ENCODE data around the gene CHIA. TPM values are rescaled to one million over a fixed set of nuclear protein-coding genes. Genes with fewer than 3 reads are reported as not detected.

CHIA gene
- polyA plus RNA-seq, 1 experiment, result not detected

DNA sequence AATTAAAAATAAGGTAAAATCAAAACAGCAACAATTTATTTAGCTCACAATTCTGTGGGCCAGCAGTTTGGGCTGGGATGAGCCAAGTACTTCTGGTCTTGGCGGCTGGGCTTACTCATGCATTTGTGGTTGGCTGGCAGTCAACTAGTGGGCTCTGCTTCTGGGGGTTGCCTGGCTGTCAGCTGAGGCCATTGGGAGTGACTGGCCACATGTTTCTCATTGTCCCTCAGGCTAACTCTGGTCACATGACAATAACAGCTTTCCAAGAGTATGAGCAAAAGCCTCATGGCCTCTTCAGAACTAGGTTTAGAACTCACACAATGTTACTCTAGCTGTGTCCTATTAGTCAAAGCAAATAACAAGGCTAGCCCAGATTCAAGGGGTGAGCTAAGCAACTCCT lies 15.6 kb upstream of the CHIA start:
- Histone ChIP-seq H3K4me3 (ENCODE audit: low read depth, low read length) (no peak overlapping the region), H3K9me3 (ENCODE audit: control insufficient read depth, insufficient read depth, low read length) (peaks cover 5% of the 10 kb centered on the region), H3K27me3 (ENCODE audit: control insufficient read depth, insufficient read depth, low read length) (peaks cover 21% of the 10 kb centered on the region), H3K27ac (ENCODE audit: low read depth, low read length) (no peak overlapping the region)
- no peak for TF ChIP-seq CTCF (IDR thresholded peaks at IDR 0.05; ENCODE audit: low read depth, low read length)
- ChIA-PET CTCF (no interaction called here), POLR2A (no interaction called here)
- DNase-seq (ENCODE audit: low read depth, low spot score), result no peak

- Histone ChIP-seq H3K9me3 (ENCODE audit: control insufficient read depth, insufficient read depth, low read length) (peaks cover 2% of the 10 kb centered on the region), H3K4me3 (ENCODE audit: low read depth, low read length) (no peak overlapping the region), H3K27ac (ENCODE audit: low read depth, low read length) (no peak overlapping the region), H3K27me3 (ENCODE audit: control insufficient read depth, insufficient read depth, low read length) (peaks cover 13% of the 10 kb centered on the region)
- POLR2A ChIA-PET, result no interaction called here
- CTCF ChIA-PET, result no interaction called here
- no peak for DNase-seq (ENCODE audit: low read depth, low spot score)
- no peak for TF ChIP-seq CTCF (IDR thresholded peaks at IDR 0.05; ENCODE audit: low read depth, low read length)
Measured at GRCh38 chr1:111275780-111276433, 14.7 kb upstream of the CHIA start.

DNA sequence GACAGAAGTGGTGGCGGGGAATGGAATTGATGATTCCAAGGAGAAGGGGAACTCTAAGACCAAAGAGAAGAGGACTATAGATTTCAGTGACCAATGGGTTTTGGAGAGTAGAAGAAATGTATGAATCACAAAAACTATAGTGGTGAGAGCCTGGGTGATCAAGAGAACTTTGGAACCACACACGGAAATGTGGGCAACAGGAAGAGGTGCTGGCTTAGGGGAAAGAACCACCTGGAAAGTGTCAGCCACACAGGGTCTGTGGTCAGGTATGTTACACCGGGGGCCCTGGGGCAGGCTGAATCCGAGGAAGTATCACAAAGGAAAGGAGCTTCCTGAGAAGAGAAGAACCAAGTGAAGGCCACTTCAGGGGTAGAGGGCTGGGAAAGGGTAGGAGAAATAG lies 11.5 kb upstream of the CHIA start:
- H3K27me3 ChIP-seq (ENCODE audit: control insufficient read depth, insufficient read depth, low read length), result peaks cover 3% of the 10 kb centered on the region
- no peak for TF ChIP-seq CTCF (IDR thresholded peaks at IDR 0.05; ENCODE audit: low read depth, low read length)
- ChIA-PET CTCF (no interaction called here), POLR2A (no interaction called here)
- H3K9me3 ChIP-seq (ENCODE audit: control insufficient read depth, insufficient read depth, low read length), result no peaks in the 10 kb centered on the region
- no peak overlapping the region for H3K27ac ChIP-seq (ENCODE audit: low read depth, low read length)
- no peak for DNase-seq (ENCODE audit: low read depth, low spot score)
- H3K4me3 ChIP-seq (ENCODE audit: low read depth, low read length), result no peak overlapping the region

- no peak for DNase-seq (ENCODE audit: low read depth, low spot score)
- Histone ChIP-seq H3K4me3 (ENCODE audit: low read depth, low read length) (no peak overlapping the region), H3K27me3 (ENCODE audit: control insufficient read depth, insufficient read depth, low read length) (peaks cover 3% of the 10 kb centered on the region), H3K9me3 (ENCODE audit: control insufficient read depth, insufficient read depth, low read length) (no peaks in the 10 kb centered on the region), H3K27ac (ENCODE audit: low read depth, low read length) (no peak overlapping the region)
- TF ChIP-seq CTCF (IDR thresholded peaks at IDR 0.05; ENCODE audit: low read depth, low read length), result no peak
- ChIA-PET POLR2A (no interaction called here), CTCF (no interaction called here)
Measured at GRCh38 chr1:111280267-111280666, 10.4 kb upstream of the CHIA start.

- TF ChIP-seq CTCF (IDR thresholded peaks at IDR 0.05; ENCODE audit: low read depth, low read length), result no peak
Measured at GRCh38 chr1:111281411-111281810, 9.2 kb upstream of the CHIA start.

More at GRCh38 chr1:111281411-111281810, 9.2 kb upstream of the CHIA start:
- CTCF ChIA-PET, result no interaction called here
- POLR2A ChIA-PET, result no interaction called here
- Histone ChIP-seq H3K27me3 (ENCODE audit: control insufficient read depth, insufficient read depth, low read length) (peaks cover 3% of the 10 kb centered on the region), H3K27ac (ENCODE audit: low read depth, low read length) (no peak overlapping the region), H3K9me3 (ENCODE audit: control insufficient read depth, insufficient read depth, low read length) (no peaks in the 10 kb centered on the region), H3K4me3 (ENCODE audit: low read depth, low read length) (no peak overlapping the region)
- no peak for DNase-seq (ENCODE audit: low read depth, low spot score)
